ENCODE measurements around the gene IFIT2.

Gene IFIT2

GRCh38 chr10:89306434-89307268 lies 4.8 kb downstream of the IFIT2 start:
- no peaks in the 10 kb centered on the region for H3K27me3 ChIP-seq (ENCODE audit: insufficient read depth, low read length)
- no peaks in the 10 kb centered on the region for H3K79me2 ChIP-seq (ENCODE audit: insufficient read depth, low read length)
- H3K36me3 ChIP-seq (ENCODE audit: insufficient read depth, low read length): no peaks in the 10 kb centered on the region
- no peak overlapping the region for H3K27ac ChIP-seq (ENCODE audit: low read depth, low read length, poor library complexity, severe bottlenecking)
- H3K4me3 ChIP-seq (ENCODE audit: low read depth, low read length, poor library complexity, severe bottlenecking): no peak overlapping the region
- H3K9ac ChIP-seq (ENCODE audit: low read length): no peak overlapping the region
- no peaks in the 10 kb centered on the region for H3K9me3 ChIP-seq (ENCODE audit: low read length)
- H3K4me1 ChIP-seq (ENCODE audit: insufficient read depth, low read length, severe bottlenecking): peaks cover 9% of the 10 kb centered on the region
- H3K9me2 ChIP-seq (ENCODE audit: low read depth, low read length): no peaks in the 10 kb centered on the region
- H2AFZ ChIP-seq (ENCODE audit: low read length): no peak overlapping the region
- no peak overlapping the region for H3K4me2 ChIP-seq (ENCODE audit: low read length)
- TF ChIP-seq CTCF (IDR thresholded peaks at IDR 0.05; ENCODE audit: low read length) (no peak), EZH2 (IDR thresholded peaks at IDR 0.05; ENCODE audit: borderline replicate concordance, low read length) (no peak)
- no peaks in the 10 kb centered on the region for H4K20me1 ChIP-seq (ENCODE audit: insufficient read depth, low read length)
- H3F3A ChIP-seq (ENCODE audit: insufficient read depth, low read length): no peaks in the 10 kb centered on the region

- TF ChIP-seq EZH2 (IDR thresholded peaks at IDR 0.05; ENCODE audit: borderline replicate concordance, low read length) (no peak), CTCF (IDR thresholded peaks at IDR 0.05; ENCODE audit: low read length) (no peak)
- Histone ChIP-seq H3K4me3 (ENCODE audit: low read depth, low read length, poor library complexity, severe bottlenecking) (no peak overlapping the region), H3K4me2 (ENCODE audit: low read length) (no peak overlapping the region), H3K9me2 (ENCODE audit: low read depth, low read length) (no peaks in the 10 kb centered on the region), H3K9ac (ENCODE audit: low read length) (no peak overlapping the region), H3K27me3 (ENCODE audit: insufficient read depth, low read length) (no peaks in the 10 kb centered on the region), H2AFZ (ENCODE audit: low read length) (no peak overlapping the region), H4K20me1 (ENCODE audit: insufficient read depth, low read length) (no peaks in the 10 kb centered on the region), H3K79me2 (ENCODE audit: insufficient read depth, low read length) (no peaks in the 10 kb centered on the region), H3K27ac (ENCODE audit: low read depth, low read length, poor library complexity, severe bottlenecking) (no peak overlapping the region), H3F3A (ENCODE audit: insufficient read depth, low read length) (no peaks in the 10 kb centered on the region), H3K4me1 (ENCODE audit: insufficient read depth, low read length, severe bottlenecking) (peaks cover 3% of the 10 kb centered on the region), H3K36me3 (ENCODE audit: insufficient read depth, low read length) (no peaks in the 10 kb centered on the region), H3K9me3 (ENCODE audit: low read length) (no peaks in the 10 kb centered on the region)
Measured at GRCh38 chr10:89307269-89307577, 5.4 kb downstream of the IFIT2 start.

GRCh38 chr10:89308266-89308665 lies 6.4 kb downstream of the IFIT2 start:
- TF ChIP-seq EZH2 (IDR thresholded peaks at IDR 0.05; ENCODE audit: borderline replicate concordance, low read length): no peak
- TF ChIP-seq CTCF (IDR thresholded peaks at IDR 0.05; ENCODE audit: low read length): no peak
- Histone ChIP-seq H3K9me2 (ENCODE audit: low read depth, low read length) (no peaks in the 10 kb centered on the region), H3F3A (ENCODE audit: insufficient read depth, low read length) (no peaks in the 10 kb centered on the region), H3K36me3 (ENCODE audit: insufficient read depth, low read length) (no peaks in the 10 kb centered on the region), H3K79me2 (ENCODE audit: insufficient read depth, low read length) (no peaks in the 10 kb centered on the region), H3K27ac (ENCODE audit: low read depth, low read length, poor library complexity, severe bottlenecking) (no peak overlapping the region), H4K20me1 (ENCODE audit: insufficient read depth, low read length) (no peaks in the 10 kb centered on the region), H3K9ac (ENCODE audit: low read length) (no peak overlapping the region), H3K27me3 (ENCODE audit: insufficient read depth, low read length) (no peaks in the 10 kb centered on the region), H3K9me3 (ENCODE audit: low read length) (no peaks in the 10 kb centered on the region), H3K4me3 (ENCODE audit: low read depth, low read length, poor library complexity, severe bottlenecking) (no peak overlapping the region), H3K4me1 (ENCODE audit: insufficient read depth, low read length, severe bottlenecking) (no peaks in the 10 kb centered on the region), H3K4me2 (ENCODE audit: low read length) (no peak overlapping the region), H2AFZ (ENCODE audit: low read length) (no peak overlapping the region)
